Retinal pigment epithelial cell (primary cell): ENCODE measurements around the gene OCSTAMP.

Experiments
- DNase-seq: peaks from one replicate; pipeline ENCODE4 v3.0.0-alpha.2; 2010; ENCODE audit warnings: low read depth
- H3K4me3 ChIP-seq: 2 replicates; pipeline ENCODE4 v1.5.1; 2011; ENCODE audit warnings: mild to moderate bottlenecking, low read length, control low read depth, moderate library complexity
- TF ChIP-seq, protein P1 (sequence below): conservative IDR thresholded peaks from 2 replicates; pipeline ENCODE4 v1.5.1; 2011; ENCODE audit warnings: low read depth, low read length, control low read depth, inconsistent platforms

Gene OCSTAMP

GRCh38 chr20:46554828-46555227 is 4.4 kb upstream of the OCSTAMP start:
- H3K4me3 ChIP-seq: no peak overlapping the region
- no peak for DNase-seq
- TF ChIP-seq, protein P1, sequence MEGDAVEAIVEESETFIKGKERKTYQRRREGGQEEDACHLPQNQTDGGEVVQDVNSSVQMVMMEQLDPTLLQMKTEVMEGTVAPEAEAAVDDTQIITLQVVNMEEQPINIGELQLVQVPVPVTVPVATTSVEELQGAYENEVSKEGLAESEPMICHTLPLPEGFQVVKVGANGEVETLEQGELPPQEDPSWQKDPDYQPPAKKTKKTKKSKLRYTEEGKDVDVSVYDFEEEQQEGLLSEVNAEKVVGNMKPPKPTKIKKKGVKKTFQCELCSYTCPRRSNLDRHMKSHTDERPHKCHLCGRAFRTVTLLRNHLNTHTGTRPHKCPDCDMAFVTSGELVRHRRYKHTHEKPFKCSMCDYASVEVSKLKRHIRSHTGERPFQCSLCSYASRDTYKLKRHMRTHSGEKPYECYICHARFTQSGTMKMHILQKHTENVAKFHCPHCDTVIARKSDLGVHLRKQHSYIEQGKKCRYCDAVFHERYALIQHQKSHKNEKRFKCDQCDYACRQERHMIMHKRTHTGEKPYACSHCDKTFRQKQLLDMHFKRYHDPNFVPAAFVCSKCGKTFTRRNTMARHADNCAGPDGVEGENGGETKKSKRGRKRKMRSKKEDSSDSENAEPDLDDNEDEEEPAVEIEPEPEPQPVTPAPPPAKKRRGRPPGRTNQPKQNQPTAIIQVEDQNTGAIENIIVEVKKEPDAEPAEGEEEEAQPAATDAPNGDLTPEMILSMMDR: no peak

- H3K4me3 ChIP-seq: no peak overlapping the region
- TF ChIP-seq, protein P1: no peak
- DNase-seq: no peak
Observed at GRCh38 chr20:46553926-46554325, 3.5 kb upstream of the OCSTAMP start.

- H3K4me3 ChIP-seq: no peak overlapping the region
- DNase-seq: no peak
- TF ChIP-seq, protein P1: no peak
Observed at GRCh38 chr20:46552460-46553420, 2.3 kb upstream of the OCSTAMP start.

DNA sequence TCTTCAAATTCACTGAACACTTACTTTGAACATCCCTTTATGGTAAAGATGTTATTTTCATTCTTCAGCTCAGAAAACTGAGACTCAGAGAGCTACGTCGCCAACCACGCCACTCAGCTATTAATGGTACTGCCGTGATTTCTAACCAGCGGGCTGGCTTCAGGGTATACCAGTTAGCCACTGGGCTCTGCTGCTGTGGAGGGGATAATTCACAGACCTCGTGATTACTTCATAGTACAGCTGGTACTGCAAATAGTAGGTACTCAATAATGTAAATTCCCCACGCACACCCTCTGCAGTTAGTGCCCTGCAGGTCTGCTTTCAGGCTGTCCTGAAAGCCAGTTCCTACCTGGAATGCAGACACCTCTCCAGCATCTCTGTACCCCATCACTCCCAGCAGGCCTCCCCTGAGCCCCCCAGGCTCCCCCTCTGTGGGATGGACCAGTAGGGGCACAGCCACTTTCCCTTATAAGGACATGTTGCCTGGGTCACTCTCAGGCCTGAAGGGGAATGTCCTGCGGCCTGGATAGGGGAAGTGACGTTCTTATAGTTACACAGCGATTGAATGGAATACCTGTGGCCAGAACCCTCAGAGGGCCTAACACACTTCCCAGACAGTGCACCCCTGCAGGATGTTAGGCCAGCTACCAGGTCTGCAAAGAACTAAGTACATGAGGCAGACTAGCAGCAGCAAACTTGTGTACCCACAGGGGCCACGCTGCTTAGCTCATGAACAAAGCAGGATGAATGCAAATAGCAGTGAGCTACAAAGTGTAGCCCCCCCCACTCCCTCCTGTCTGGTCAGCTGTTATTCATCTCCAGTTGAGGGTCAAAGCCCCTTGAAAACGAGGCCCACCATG is 1.3 kb upstream of the OCSTAMP start:
- no peak for DNase-seq
- TF ChIP-seq, protein P1: no peak
- H3K4me3 ChIP-seq: no peak overlapping the region

DNA sequence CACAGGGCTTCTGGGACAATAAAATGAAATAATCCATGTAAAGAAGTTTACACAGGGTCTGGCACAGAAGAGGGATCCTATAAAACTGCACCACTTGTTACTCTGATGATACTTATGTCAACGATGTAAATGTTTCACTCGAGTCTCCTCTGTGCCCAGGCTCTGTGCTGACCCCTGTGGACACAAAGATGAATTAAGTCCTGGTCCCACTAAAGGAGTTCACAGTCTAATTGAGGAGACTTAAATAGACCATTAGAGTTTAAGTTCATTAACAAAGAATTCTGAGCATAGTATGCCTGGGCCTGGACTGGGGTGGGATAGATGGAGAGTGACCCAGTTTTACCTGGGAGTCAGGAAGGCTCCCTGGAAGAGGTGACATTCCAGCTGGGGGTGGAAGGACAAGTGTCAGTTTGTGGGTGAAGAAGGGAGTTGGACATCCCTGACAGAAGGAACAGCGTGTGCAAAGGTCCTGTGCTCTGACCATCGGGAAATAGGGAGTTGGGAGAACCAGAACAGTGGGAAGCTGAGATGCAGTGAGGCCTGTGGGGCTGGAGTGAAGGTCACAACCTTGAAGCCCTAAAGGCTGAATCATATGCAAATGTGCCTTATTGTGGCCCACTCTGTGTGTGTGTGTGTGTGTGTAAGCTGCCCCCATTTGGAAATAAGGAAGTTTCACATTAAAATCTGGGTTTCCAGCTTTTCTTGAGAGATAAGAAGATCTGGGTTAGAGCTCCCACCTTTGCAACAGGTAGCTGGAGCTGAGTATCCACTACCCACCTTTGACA is 1.1 kb downstream of the OCSTAMP start:
- TF ChIP-seq, protein P1: no peak
- H3K4me3 ChIP-seq: no peak overlapping the region
- no peak for DNase-seq

DNA sequence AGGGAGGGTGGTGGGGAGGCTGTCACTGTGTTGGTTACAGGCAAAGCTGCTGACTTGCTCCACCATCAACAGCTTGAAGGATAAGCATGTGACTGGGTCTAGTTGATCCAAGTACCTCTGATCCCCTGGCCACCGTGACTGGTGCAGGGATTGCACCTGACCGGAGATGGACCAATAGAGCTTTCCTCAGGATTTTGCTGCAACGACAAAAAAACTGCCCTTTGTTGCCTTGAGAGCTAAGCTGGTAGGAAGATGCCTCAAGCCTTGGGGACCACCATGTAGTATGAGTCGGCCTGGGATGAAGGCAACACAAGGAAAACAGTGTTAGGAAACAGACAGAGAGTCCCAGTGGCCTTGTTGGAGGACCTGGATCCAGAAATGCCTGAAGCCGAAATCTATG is 1.8 kb downstream of the OCSTAMP start:
- TF ChIP-seq, protein P1: no peak
- no peak overlapping the region for H3K4me3 ChIP-seq
- no peak for DNase-seq
